ENCODE measurements around the gene PPP6R3.
"Not testable (repeated sequence)": the region's sequence is repeated elsewhere in the genome, so short reads cannot be mapped to it uniquely, and the experiment has no call there.

Gene PPP6R3

GRCh38 chr11:68615657-68616056 lies 155.1 kb downstream of the PPP6R3 start:
- Histone ChIP-seq H3K4me3 (ENCODE audit: low read length in 2 of 2) (no peak overlapping the region), H3K27me3 (ENCODE audit: control insufficient read depth in 2 of 2, insufficient read depth in 2 of 2, low read length in 2 of 2) (no peaks in the 10 kb centered on the region), H3K9ac (ENCODE audit: low read depth in 1 of 2, low read length in 2 of 2) (no peak overlapping the region), H3K9me3 (ENCODE audit: control insufficient read depth in 2 of 2, low read length in 2 of 2) (no peaks in the 10 kb centered on the region), H3K27ac (ENCODE audit: low read depth in 2 of 2, low read length in 2 of 2) (no peak overlapping the region), H3K36me3 (ENCODE audit: control insufficient read depth in 2 of 2, insufficient read depth in 2 of 2, low read length in 2 of 2) (peaks cover 35 to 44% of the 10 kb centered on the region in 2 donors), H3K4me1 (ENCODE audit: control insufficient read depth in 2 of 2, insufficient read depth in 2 of 2, low read length in 2 of 2) (no peaks in the 10 kb centered on the region)

GRCh38 chr11:68617925-68618809 lies 157.6 kb downstream of the PPP6R3 start:
- no peaks in the 10 kb centered on the region for H3K9me3 ChIP-seq (ENCODE audit: control insufficient read depth in 2 of 2, low read length in 2 of 2)
- H3K9ac ChIP-seq (ENCODE audit: low read depth in 1 of 2, low read length in 2 of 2), result no peak overlapping the region

GRCh38 chr11:68621826-68622225 lies 161.3 kb downstream of the PPP6R3 start:
- H3K9ac ChIP-seq (ENCODE audit: low read depth in 1 of 2, low read length in 2 of 2), result no peak overlapping the region
- no peaks in the 10 kb centered on the region for H3K9me3 ChIP-seq (ENCODE audit: control insufficient read depth in 2 of 2, low read length in 2 of 2)
- H3K27ac ChIP-seq (ENCODE audit: low read depth in 2 of 2, low read length in 2 of 2), result no peak overlapping the region
- H3K27me3 ChIP-seq (ENCODE audit: control insufficient read depth in 2 of 2, insufficient read depth in 2 of 2, low read length in 2 of 2), result peaks cover 0 to 2% of the 10 kb centered on the region in 2 donors
- H3K4me1 ChIP-seq (ENCODE audit: control insufficient read depth in 2 of 2, insufficient read depth in 2 of 2, low read length in 2 of 2), result no peaks in the 10 kb centered on the region
- no peaks in the 10 kb centered on the region for H3K36me3 ChIP-seq (ENCODE audit: control insufficient read depth in 2 of 2, insufficient read depth in 2 of 2, low read length in 2 of 2)
- no peak overlapping the region for H3K4me3 ChIP-seq (ENCODE audit: low read length in 2 of 2)

More at GRCh38 chr11:68617925-68618809, 157.6 kb downstream of the PPP6R3 start:
- Histone ChIP-seq H3K27ac (ENCODE audit: low read depth in 2 of 2, low read length in 2 of 2) (no peak overlapping the region), H3K4me3 (ENCODE audit: low read length in 2 of 2) (no peak overlapping the region), H3K36me3 (ENCODE audit: control insufficient read depth in 2 of 2, insufficient read depth in 2 of 2, low read length in 2 of 2) (peaks cover 14 to 20% of the 10 kb centered on the region in 2 donors), H3K4me1 (ENCODE audit: control insufficient read depth in 2 of 2, insufficient read depth in 2 of 2, low read length in 2 of 2) (no peaks in the 10 kb centered on the region), H3K27me3 (ENCODE audit: control insufficient read depth in 2 of 2, insufficient read depth in 2 of 2, low read length in 2 of 2) (peaks cover 0 to 2% of the 10 kb centered on the region in 2 donors)

GRCh38 chr11:68623706-68624105 lies 163.2 kb downstream of the PPP6R3 start:
- H3K4me3 ChIP-seq (ENCODE audit: low read length in 2 of 2); H3K36me3 ChIP-seq (ENCODE audit: control insufficient read depth in 2 of 2, insufficient read depth in 2 of 2, low read length in 2 of 2); H3K27ac ChIP-seq (ENCODE audit: low read depth in 2 of 2, low read length in 2 of 2); H3K9me3 ChIP-seq (ENCODE audit: control insufficient read depth in 2 of 2, low read length in 2 of 2); H3K27me3 ChIP-seq (ENCODE audit: control insufficient read depth in 2 of 2, insufficient read depth in 2 of 2, low read length in 2 of 2); H3K4me1 ChIP-seq (ENCODE audit: control insufficient read depth in 2 of 2, insufficient read depth in 2 of 2, low read length in 2 of 2); H3K9ac ChIP-seq (ENCODE audit: low read depth in 1 of 2, low read length in 2 of 2): not testable (repeated sequence)

GRCh38 chr11:68625069-68625468 lies 164.5 kb downstream of the PPP6R3 start:
- H3K27ac ChIP-seq (ENCODE audit: low read depth in 2 of 2, low read length in 2 of 2); H3K9ac ChIP-seq (ENCODE audit: low read depth in 1 of 2, low read length in 2 of 2); H3K4me1 ChIP-seq (ENCODE audit: control insufficient read depth in 2 of 2, insufficient read depth in 2 of 2, low read length in 2 of 2); H3K9me3 ChIP-seq (ENCODE audit: control insufficient read depth in 2 of 2, low read length in 2 of 2); H3K4me3 ChIP-seq (ENCODE audit: low read length in 2 of 2); H3K36me3 ChIP-seq (ENCODE audit: control insufficient read depth in 2 of 2, insufficient read depth in 2 of 2, low read length in 2 of 2); H3K27me3 ChIP-seq (ENCODE audit: control insufficient read depth in 2 of 2, insufficient read depth in 2 of 2, low read length in 2 of 2): not testable (repeated sequence)

GRCh38 chr11:68626236-68626635 lies 165.7 kb downstream of the PPP6R3 start:
- H3K27ac ChIP-seq (ENCODE audit: low read depth in 2 of 2, low read length in 2 of 2); H3K27me3 ChIP-seq (ENCODE audit: control insufficient read depth in 2 of 2, insufficient read depth in 2 of 2, low read length in 2 of 2); H3K4me1 ChIP-seq (ENCODE audit: control insufficient read depth in 2 of 2, insufficient read depth in 2 of 2, low read length in 2 of 2); H3K4me3 ChIP-seq (ENCODE audit: low read length in 2 of 2); H3K9me3 ChIP-seq (ENCODE audit: control insufficient read depth in 2 of 2, low read length in 2 of 2); H3K9ac ChIP-seq (ENCODE audit: low read depth in 1 of 2, low read length in 2 of 2); H3K36me3 ChIP-seq (ENCODE audit: control insufficient read depth in 2 of 2, insufficient read depth in 2 of 2, low read length in 2 of 2): not testable (repeated sequence)

GRCh38 chr11:68628837-68629236 lies 168.3 kb downstream of the PPP6R3 start:
- H3K9me3 ChIP-seq (ENCODE audit: control insufficient read depth in 2 of 2, low read length in 2 of 2); H3K27ac ChIP-seq (ENCODE audit: low read depth in 2 of 2, low read length in 2 of 2); H3K4me1 ChIP-seq (ENCODE audit: control insufficient read depth in 2 of 2, insufficient read depth in 2 of 2, low read length in 2 of 2); H3K27me3 ChIP-seq (ENCODE audit: control insufficient read depth in 2 of 2, insufficient read depth in 2 of 2, low read length in 2 of 2); H3K36me3 ChIP-seq (ENCODE audit: control insufficient read depth in 2 of 2, insufficient read depth in 2 of 2, low read length in 2 of 2); H3K4me3 ChIP-seq (ENCODE audit: low read length in 2 of 2); H3K9ac ChIP-seq (ENCODE audit: low read depth in 1 of 2, low read length in 2 of 2): not testable (repeated sequence)

- not testable (repeated sequence) for H3K4me3 ChIP-seq (ENCODE audit: low read length in 2 of 2); H3K4me1 ChIP-seq (ENCODE audit: control insufficient read depth in 2 of 2, insufficient read depth in 2 of 2, low read length in 2 of 2); H3K9me3 ChIP-seq (ENCODE audit: control insufficient read depth in 2 of 2, low read length in 2 of 2); H3K36me3 ChIP-seq (ENCODE audit: control insufficient read depth in 2 of 2, insufficient read depth in 2 of 2, low read length in 2 of 2); H3K27me3 ChIP-seq (ENCODE audit: control insufficient read depth in 2 of 2, insufficient read depth in 2 of 2, low read length in 2 of 2); H3K27ac ChIP-seq (ENCODE audit: low read depth in 2 of 2, low read length in 2 of 2); H3K9ac ChIP-seq (ENCODE audit: low read depth in 1 of 2, low read length in 2 of 2)
These were observed 171.8 kb downstream of the PPP6R3 start for GRCh38 chr11:68632375-68632774.

- Histone ChIP-seq H3K4me1 (ENCODE audit: control insufficient read depth in 2 of 2, insufficient read depth in 2 of 2, low read length in 2 of 2) (no peaks in the 10 kb centered on the region), H3K4me3 (ENCODE audit: low read length in 2 of 2) (no peak overlapping the region), H3K9ac (ENCODE audit: low read depth in 1 of 2, low read length in 2 of 2) (no peak overlapping the region), H3K27ac (ENCODE audit: low read depth in 2 of 2, low read length in 2 of 2) (no peak overlapping the region), H3K9me3 (ENCODE audit: control insufficient read depth in 2 of 2, low read length in 2 of 2) (no peaks in the 10 kb centered on the region), H3K36me3 (ENCODE audit: control insufficient read depth in 2 of 2, insufficient read depth in 2 of 2, low read length in 2 of 2) (no peaks in the 10 kb centered on the region), H3K27me3 (ENCODE audit: control insufficient read depth in 2 of 2, insufficient read depth in 2 of 2, low read length in 2 of 2) (peaks cover 0 to 3% of the 10 kb centered on the region in 2 donors)
These were observed 172.2 kb downstream of the PPP6R3 start for GRCh38 chr11:68632802-68633201.

GRCh38 chr11:68634606-68635005 lies 174.1 kb downstream of the PPP6R3 start:
- H3K4me1 ChIP-seq (ENCODE audit: control insufficient read depth in 2 of 2, insufficient read depth in 2 of 2, low read length in 2 of 2); H3K4me3 ChIP-seq (ENCODE audit: low read length in 2 of 2); H3K9ac ChIP-seq (ENCODE audit: low read depth in 1 of 2, low read length in 2 of 2); H3K27me3 ChIP-seq (ENCODE audit: control insufficient read depth in 2 of 2, insufficient read depth in 2 of 2, low read length in 2 of 2); H3K27ac ChIP-seq (ENCODE audit: low read depth in 2 of 2, low read length in 2 of 2); H3K36me3 ChIP-seq (ENCODE audit: control insufficient read depth in 2 of 2, insufficient read depth in 2 of 2, low read length in 2 of 2); H3K9me3 ChIP-seq (ENCODE audit: control insufficient read depth in 2 of 2, low read length in 2 of 2): not testable (repeated sequence)
